HepG2 (cell line): ENCODE data around the gene CCSER1. TPM values are rescaled to one million over a fixed set of nuclear protein-coding genes. Genes with fewer than 3 reads are reported as not detected.

Source experiments
- ATAC-seq: fragments of 200-7000 bp; cut with Tn5 transposase; 3 replicates; pipeline ENCODE4 v1.9.1; 2020; ENCODE audit warnings: mild to moderate bottlenecking, moderate library complexity
- BruUV-seq: library from RNA; stranded (reverse); fragments of 400-500 nt; replicated peaks from 2 replicates; lab custom pipeline; 2021; lab: Mats Ljungman, UMichigan
- CTCF ChIA-PET: fragments of 300-600 bp; formaldehyde crosslinking; extraction: SDS; loops from one replicate; lab custom pipeline; 2021; ENCODE audit warnings: low total read pairs, inconsistent platforms, low intra/inter-chr PET ratio; lab: Yijun Ruan, JAX
- POLR2A ChIA-PET: fragments of 350-600 bp; sonication (Branson Sonifier 250); formaldehyde crosslinking; loops from one replicate; lab custom pipeline; 2020; ENCODE audit warnings: antibody characterized with exemption, inconsistent platforms; lab: Yijun Ruan, JAX
- DNase-seq: peaks from one replicate; pipeline ENCODE4 v3.0.0-alpha.2; 2015; ENCODE audit warnings: low spot score
- FAIRE-seq: peaks from 3 replicates; lab custom pipeline; 2011; peaks lifted over from hg19 to GRCh38; lab: Jason Lieb, UNC
- H2AFZ ChIP-seq: one replicate; pipeline ENCODE4 v1.6.1; 2011; ENCODE audit warnings: low read length, inconsistent platforms
- H3K27ac ChIP-seq: fragments of 300-600 bp; 3 replicates; pipeline ENCODE4 v1.8.0; 2011; ENCODE audit warnings: mixed run types, mild to moderate bottlenecking, mixed read lengths, low read length, inconsistent platforms; ENCODE audit not compliant: insufficient read depth; ENCODE audit errors: extremely low read length
- H3K27me3 ChIP-seq, 2 experiments: fragments of 200-600 bp in 1 of 2; 2 replicates in 1 of 2; 3 replicates in 1 of 2; pipeline versions ENCODE4 v1.6.0 to v1.8.0; 2011; ENCODE audit warnings: low read length in 2 of 2, mild to moderate bottlenecking in 2 of 2, moderate library complexity in 2 of 2, inconsistent platforms in 1 of 2; ENCODE audit not compliant: insufficient read depth in 2 of 2, control insufficient read depth in 1 of 2
- H3K36me3 ChIP-seq, 2 experiments: fragments of 200-600 bp in 1 of 2; replicated peaks in 1 of 2; 2 replicates in 1 of 2; 3 replicates in 1 of 2; pipeline versions ENCODE4 v1.5.1 to v1.8.0; 2011; ENCODE audit warnings: low read length in 2 of 2, inconsistent platforms in 1 of 2; ENCODE audit not compliant: insufficient read depth in 2 of 2, control insufficient read depth in 1 of 2
- H3K4me1 ChIP-seq: 2 replicates; pipeline ENCODE4 v1.5.1; 2012; ENCODE audit warnings: low read length, inconsistent platforms; ENCODE audit not compliant: insufficient read depth
- H3K4me2 ChIP-seq: 2 replicates; pipeline ENCODE4 v1.6.0; 2011; ENCODE audit warnings: low read depth, low read length, inconsistent platforms
- H3K4me3 ChIP-seq, 3 experiments: fragments of 200-600 bp in 1 of 3; sonication (generic), shearing (Covaris generic) in 1 of 3; replicated peaks in 1 of 3; 2 replicates each; pipeline ENCODE4 v1.5.1; 2011 to 2016; ENCODE audit warnings: low read length in 3 of 3, inconsistent platforms in 2 of 3, low read depth in 2 of 3, mild to moderate bottlenecking in 2 of 3, control low read depth in 1 of 3, mixed read lengths in 1 of 3; ENCODE audit not compliant: insufficient read depth in 1 of 3
- H3K79me2 ChIP-seq: one replicate; pipeline ENCODE4 v1.6.1; 2011; ENCODE audit warnings: low read length, inconsistent platforms; ENCODE audit not compliant: insufficient read depth
- H3K9ac ChIP-seq: 2 replicates; pipeline ENCODE4 v1.6.0; 2011; ENCODE audit warnings: mild to moderate bottlenecking, low read depth, low read length, inconsistent platforms; ENCODE audit not compliant: insufficient read depth
- H3K9me3 ChIP-seq: 2 replicates; pipeline ENCODE4 v1.5.1; 2012; ENCODE audit warnings: mild to moderate bottlenecking, low read length
- H4K20me1 ChIP-seq: 2 replicates; pipeline ENCODE4 v1.6.0; 2011; ENCODE audit warnings: inconsistent platforms, mild to moderate bottlenecking, low read length, moderate library complexity; ENCODE audit not compliant: insufficient read depth
- HOXA7 ChIP-seq: sonication (generic); formaldehyde crosslinking; IDR thresholded peaks from 2 replicates; pipeline ENCODE4 v1.8.1; 2022; ENCODE audit warnings: mild to moderate bottlenecking, missing genetic modification reagents, moderate library complexity
- MTF1 ChIP-seq: sonication (generic); formaldehyde crosslinking; IDR thresholded peaks from 2 replicates; pipeline ENCODE4 v1.5.0; 2020; ENCODE audit warnings: missing genetic modification reagents
- PHB2 ChIP-seq: fragments of 450-650 bp; IDR thresholded peaks from 2 replicates; pipeline ENCODE4 v1.6.1; 2018; ENCODE audit not compliant: partially characterized antibody
- SNAI1 ChIP-seq: sonication (generic); formaldehyde crosslinking; IDR thresholded peaks from 2 replicates; pipeline ENCODE4 v1.5.0; 2020; ENCODE audit warnings: mild to moderate bottlenecking, missing genetic modification reagents, borderline replicate concordance
- XRCC5 ChIP-seq: fragments of 200-400 bp; formaldehyde crosslinking; optimal IDR thresholded peaks from 2 replicates; pipeline ENCODE3; 2017; ENCODE audit warnings: mild to moderate bottlenecking, low read length
- ZBTB44 ChIP-seq: sonication (generic); formaldehyde crosslinking; IDR thresholded peaks from 2 replicates; pipeline ENCODE4 v1.4.0; 2020; ENCODE audit warnings: missing genetic modification reagents
- ZNF251 ChIP-seq: sonication (generic); formaldehyde crosslinking; IDR thresholded peaks from 2 replicates; pipeline ENCODE4 v1.9.0; 2021; ENCODE audit warnings: mild to moderate bottlenecking, missing genetic modification reagents
- ZNF33B ChIP-seq: sonication (generic); formaldehyde crosslinking; IDR thresholded peaks from 2 replicates; pipeline ENCODE4 v1.5.1; 2020; ENCODE audit warnings: mild to moderate bottlenecking, missing genetic modification reagents
- WGBS: methylation state at CpG from one replicate; pipeline ENCODE4 v1.1.6; 2017; ENCODE audit warnings: low lambda C conversion rate; 5-methylcytosine and 5-hydroxymethylcytosine counted together
- in situ Hi-C: cut with HindIII; loops from 2 replicates; pipeline ENCODE4 v1.10.0; 2017; ENCODE audit warnings: low pct_unique_long_range_greater_than_20kb; ENCODE audit not compliant: extremely low pct_ligation_motif_present
- intact Hi-C: fragments of 100-400 bp; cut with micrococcal nuclease; formaldehyde crosslinking; loops from one replicate; pipeline ENCODE4 v1.10.0; 2022; ENCODE audit not compliant: unreplicated experiment
- polyA plus RNA-seq, 8 experiments: library from polyadenylated mRNA; depleted of rRNA in 3 of 8; stranded (reverse) in 7 of 8; unstranded in 1 of 8; fragments of >200 nt; fragmentation: Illumina TruSeq in 4 of 8; extraction: Trizol in 4 of 8; gene quantifications; 2 replicates each; pipeline versions ENCODE4 v1.2.1 to v1.2.3, GENCODE V29; 2011 to 2016; ENCODE audit warnings: low read depth in 4 of 8, missing spikeins in 1 of 8, mixed read lengths in 1 of 8; ENCODE audit not compliant: insufficient read depth in 1 of 8
- total RNA-seq, 5 experiments: library from RNA; depleted of rRNA; stranded (reverse); fragments of >200 nt; fragmentation: Illumina TruSeq; extraction: Trizol; gene quantifications; 2 replicates each; pipeline ENCODE4 v1.2.3, GENCODE V29; 2016; ENCODE audit warnings: low read depth in 1 of 5
- TF ChIP-seq, protein P1 (sequence below): sonication (generic); formaldehyde crosslinking; IDR thresholded peaks from 2 replicates; pipeline ENCODE4 v1.4.0; 2020; ENCODE audit warnings: mild to moderate bottlenecking, missing genetic modification reagents

The CCSER1 gene
- total and polyA plus RNA-seq, 2 of the 13 experiments (the other 11 are each of a cell fraction or from before 2014, with no cell fraction given), result not detected

DNA sequence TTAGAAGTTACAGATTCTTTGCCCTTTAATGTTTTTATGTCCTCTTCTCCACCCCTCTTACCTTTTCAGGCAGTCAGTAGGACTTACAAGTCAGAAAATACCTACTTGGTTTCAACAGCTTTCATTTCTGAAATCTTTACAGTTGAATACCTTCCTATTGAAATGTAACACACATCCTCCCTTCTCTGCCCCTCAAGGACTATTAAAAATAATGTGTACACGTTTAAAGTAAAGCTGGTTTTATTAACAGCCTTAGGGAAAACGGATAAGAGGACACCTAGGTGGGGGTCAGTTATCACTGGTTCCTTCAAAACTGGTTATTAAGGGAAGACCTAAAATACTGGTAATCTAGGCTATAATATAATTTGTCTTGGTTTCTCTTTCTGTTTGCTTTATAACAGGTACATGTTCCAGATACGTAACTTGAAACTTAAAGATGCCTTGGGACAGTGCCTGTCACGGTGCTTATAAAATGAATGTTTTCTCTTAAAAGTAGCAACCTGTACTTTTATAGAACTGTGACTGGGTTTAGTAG is 1.8 kb downstream of the CCSER1 start:
- ChIA-PET CTCF (no interaction called here), POLR2A (no interaction called here)
- Histone ChIP-seq H3K27ac (no peak overlapping the region), H3K4me1 (no peaks in the 10 kb centered on the region), H3K36me3 (no peaks in the 10 kb centered on the region), H3K9me3 (no peaks in the 10 kb centered on the region), H2AFZ (no peak overlapping the region), H3K4me2 (no peak overlapping the region), H3K9ac (no peak overlapping the region), H3K4me3 (no peak overlapping the region), H3K27me3 (peaks cover 0 to 7% of the 10 kb centered on the region in 2 experiments; a peak in 2 of 5 replicates), H3K79me2 (no peaks in the 10 kb centered on the region), H4K20me1 (no peaks in the 10 kb centered on the region)
- no peak for TF ChIP-seq ZBTB44 (CRISPR knock-in tag)
- no peak for TF ChIP-seq MTF1 (CRISPR knock-in tag)
- no peak for TF ChIP-seq PHB2
- in situ Hi-C loops (no loop called here), intact Hi-C loops (loop anchor here (10.0 kb wide), 1 partner anchor 166 kb away; no protein-coding TSS in a partner anchor)
- 25% methylated on average over 4 of the region's 4 CpGs for WGBS
- DNase-seq, result no peak
- BruUV-seq, result no TSS peak
- no peak for FAIRE-seq
- ATAC-seq, result no peak

DNA sequence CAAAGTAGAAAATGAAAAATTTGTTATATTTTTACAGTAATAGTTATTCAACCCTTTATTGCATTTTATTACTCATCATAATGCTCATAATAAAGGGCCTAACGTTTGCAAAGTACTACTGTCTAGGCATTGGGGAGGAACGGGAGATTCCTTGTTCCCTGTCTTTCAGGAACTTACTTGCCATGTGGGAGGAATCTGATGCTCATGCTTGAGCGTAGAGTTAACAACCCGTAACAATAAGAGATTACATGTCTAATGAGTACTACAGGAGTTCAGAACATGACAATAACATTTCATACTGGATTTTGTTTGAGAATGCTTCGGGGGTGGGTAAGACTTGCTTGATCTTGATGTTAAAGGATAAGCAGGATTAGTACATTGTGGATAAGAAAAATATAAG is 2.9 kb downstream of the CCSER1 start:
- Histone ChIP-seq H3K27me3 (peaks cover 0 to 7% of the 10 kb centered on the region in 2 experiments; a peak in 2 of 5 replicates), H3K27ac (no peak overlapping the region), H3K4me1 (no peaks in the 10 kb centered on the region), H3K36me3 (no peaks in the 10 kb centered on the region), H4K20me1 (no peaks in the 10 kb centered on the region), H3K9me3 (no peaks in the 10 kb centered on the region), H3K9ac (no peak overlapping the region)
- DNase-seq, result no peak
- intact Hi-C loops, result no loop called here
- no peak for ATAC-seq
- CTCF ChIA-PET, result no interaction called here
- no peak for TF ChIP-seq HOXA7 (CRISPR knock-in tag)
- TF ChIP-seq, protein P1, sequence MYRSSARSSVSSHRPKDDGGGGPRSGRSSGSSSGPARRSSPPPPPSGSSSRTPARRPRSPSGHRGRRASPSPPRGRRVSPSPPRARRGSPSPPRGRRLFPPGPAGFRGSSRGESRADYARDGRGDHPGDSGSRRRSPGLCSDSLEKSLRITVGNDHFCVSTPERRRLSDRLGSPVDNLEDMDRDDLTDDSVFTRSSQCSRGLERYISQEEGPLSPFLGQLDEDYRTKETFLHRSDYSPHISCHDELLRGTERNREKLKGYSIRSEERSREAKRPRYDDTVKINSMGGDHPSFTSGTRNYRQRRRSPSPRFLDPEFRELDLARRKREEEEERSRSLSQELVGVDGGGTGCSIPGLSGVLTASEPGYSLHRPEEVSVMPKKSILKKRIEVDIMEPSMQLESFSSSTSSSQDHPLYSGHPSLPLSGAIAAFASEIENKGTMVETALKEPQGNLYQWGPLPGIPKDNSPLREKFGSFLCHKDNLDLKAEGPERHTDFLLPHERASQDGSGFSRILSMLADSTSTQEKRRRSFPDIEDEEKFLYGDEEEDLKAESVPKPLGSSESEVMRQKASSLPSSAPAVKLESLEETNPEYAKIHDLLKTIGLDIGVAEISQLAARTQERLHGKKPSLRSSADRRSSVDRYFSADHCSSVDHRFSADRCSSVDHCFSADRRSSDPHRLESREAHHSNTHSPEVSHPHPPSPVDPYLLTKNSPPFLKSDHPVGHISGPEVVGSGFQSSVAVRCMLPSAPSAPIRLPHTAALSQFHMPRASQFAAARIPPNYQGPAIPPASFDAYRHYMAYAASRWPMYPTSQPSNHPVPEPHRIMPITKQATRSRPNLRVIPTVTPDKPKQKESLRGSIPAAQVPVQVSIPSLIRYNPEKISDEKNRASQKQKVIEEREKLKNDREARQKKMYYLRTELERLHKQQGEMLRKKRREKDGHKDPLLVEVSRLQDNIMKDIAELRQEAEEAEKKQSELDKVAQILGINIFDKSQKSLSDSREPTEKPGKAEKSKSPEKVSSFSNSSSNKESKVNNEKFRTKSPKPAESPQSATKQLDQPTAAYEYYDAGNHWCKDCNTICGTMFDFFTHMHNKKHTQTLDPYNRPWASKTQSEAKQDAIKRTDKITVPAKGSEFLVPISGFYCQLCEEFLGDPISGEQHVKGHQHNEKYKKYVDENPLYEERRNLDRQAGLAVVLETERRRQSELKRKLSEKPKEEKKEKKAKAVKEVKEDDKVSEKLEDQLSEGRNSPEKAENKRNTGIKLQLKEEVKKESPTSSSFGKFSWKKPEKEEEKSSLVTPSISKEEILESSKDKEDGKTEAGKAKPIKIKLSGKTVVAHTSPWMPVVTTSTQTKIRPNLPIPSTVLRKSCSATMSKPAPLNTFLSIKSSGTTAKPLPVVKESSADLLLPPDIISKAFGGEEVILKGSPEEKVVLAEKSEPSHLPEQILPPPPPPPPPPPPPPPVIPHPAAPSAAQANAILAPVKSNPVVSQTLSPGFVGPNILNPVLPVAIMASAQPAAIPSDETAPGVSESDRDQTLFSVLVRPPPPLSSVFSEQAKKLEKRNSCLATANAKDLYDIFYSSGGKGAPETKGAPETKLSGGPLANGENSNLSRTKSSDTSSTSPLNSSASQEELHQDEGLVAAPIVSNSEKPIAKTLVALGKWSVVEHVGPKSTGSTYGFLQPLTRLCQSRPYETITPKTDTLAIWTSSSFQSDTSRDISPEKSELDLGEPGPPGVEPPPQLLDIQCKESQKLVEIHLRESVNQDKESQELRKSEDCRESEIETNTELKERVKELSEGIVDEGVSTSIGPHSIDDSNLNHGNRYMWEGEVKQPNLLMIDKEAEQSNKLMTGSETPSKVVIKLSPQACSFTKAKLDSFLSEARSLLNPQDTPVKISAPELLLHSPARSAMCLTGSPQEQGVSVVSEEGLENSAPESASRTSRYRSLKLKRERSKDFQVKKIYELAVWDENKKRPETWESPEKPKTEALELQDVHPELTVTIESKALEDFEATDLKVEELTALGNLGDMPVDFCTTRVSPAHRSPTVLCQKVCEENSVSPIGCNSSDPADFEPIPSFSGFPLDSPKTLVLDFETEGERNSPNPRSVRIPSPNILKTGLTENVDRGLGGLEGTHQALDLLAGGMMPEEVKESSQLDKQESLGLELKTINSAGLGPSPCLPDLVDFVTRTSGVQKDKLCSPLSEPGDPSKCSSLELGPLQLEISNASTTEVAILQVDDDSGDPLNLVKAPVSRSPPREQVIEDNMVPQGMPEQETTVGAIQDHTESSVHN (CRISPR knock-in tag), result no peak
- TF ChIP-seq XRCC5, result no peak
- no peak for TF ChIP-seq ZNF33B (CRISPR knock-in tag)
- no peak for TF ChIP-seq SNAI1 (CRISPR knock-in tag)
- no peak for TF ChIP-seq ZNF251 (CRISPR knock-in tag)
- TF ChIP-seq, all 625 proteins: peak for 0
- Histone ChIP-seq H2AFZ (no peak overlapping the region), H3K4me3 (no peak overlapping the region), H3K4me2 (no peak overlapping the region), H3K79me2 (no peaks in the 10 kb centered on the region)
- no peak for FAIRE-seq
- WGBS, result 2% methylated on average over 5 of the region's 5 CpGs
- POLR2A ChIA-PET, result no interaction called here
- in situ Hi-C loops, result no loop called here
- no TSS peak for BruUV-seq
